Psoas muscle (tissue), 8 donors: ENCODE measurements around the gene USP5. TPM values are rescaled to one million over a fixed set of nuclear protein-coding genes. Genes with fewer than 3 reads are reported as not detected.

Experiments used
- ATAC-seq, 4 donors: fragments of 200-7000 bp; cut with Tn5 transposase; one replicate each; pipeline ENCODE4 v1.9.1; 2020; ENCODE audit warnings: moderate library complexity in 3 of 4, mild to moderate bottlenecking in 2 of 4
- DNase-seq, 2 donors: peaks; one replicate each; pipeline ENCODE4 v3.0.0-alpha.2; 2020
- H3K27ac ChIP-seq: fragments of 200-600 bp; one replicate; pipeline ENCODE4 v1.8.0; 2022
- H3K27me3 ChIP-seq, 3 donors: fragments of 200-600 bp in 1 of 3; one replicate each; pipeline versions ENCODE4 v1.6.1 to v1.8.0; 2013 to 2022; ENCODE audit warnings: low read length in 2 of 3, mild to moderate bottlenecking in 2 of 3, moderate library complexity in 1 of 3; ENCODE audit not compliant: insufficient read depth in 3 of 3
- H3K36me3 ChIP-seq, 2 donors: fragments of 200-600 bp in 1 of 2; one replicate each; pipeline versions ENCODE4 v1.6.1 to v1.8.0; 2013 to 2022; ENCODE audit warnings: low read depth in 1 of 2, mild to moderate bottlenecking in 1 of 2, moderate library complexity in 1 of 2; ENCODE audit not compliant: insufficient read depth in 1 of 2
- H3K4me1 ChIP-seq: fragments of 200-600 bp; one replicate; pipeline ENCODE4 v1.8.0; 2022
- H3K4me3 ChIP-seq: fragments of 200-600 bp; one replicate; pipeline ENCODE4 v1.8.0; 2022; ENCODE audit warnings: mild to moderate bottlenecking
- H3K9me3 ChIP-seq: fragments of 200-600 bp; one replicate; pipeline ENCODE4 v1.8.0; 2022
- CTCF ChIP-seq: fragments of 200-600 bp; IDR thresholded peaks from one replicate; pipeline ENCODE4 v1.8.0; 2022; ENCODE audit warnings: antibody characterized with exemption
- WGBS, 3 donors: extraction: QIAGEN DNeasy Blood & Tissue Kit; methylation state at CpG; one replicate each; pipeline versions ENCODE4 v1.1.6 to v1.1.7; 2013; 5-methylcytosine and 5-hydroxymethylcytosine counted together
- intact Hi-C, 2 donors: fragments of 100-400 bp; cut with DNase I; formaldehyde crosslinking; loops; one replicate each; pipeline versions ENCODE4 v1.11.0 to v1.14.2; 2022
- polyA plus RNA-seq, 3 donors: library from polyadenylated mRNA; stranded (reverse); fragments of 200-250 nt; gene quantifications; one replicate each; pipeline ENCODE4 v1.2.3, GENCODE V29; 2013
- total RNA-seq, 4 donors: library from RNA; stranded (reverse); fragmentation: NEBNext Ultra II Directional in 2 of 4; extraction: Animal tissue kit (Norgen Biotek cat#: 25700) in 2 of 4; gene quantifications; one replicate each; pipeline versions ENCODE4 v1.2.1 to v1.2.4, GENCODE V29; 2021 to 2023
- donor health status: healthy with polysubstance abuse.
- donor health status: DM: no; HTN: no; CAD: no; lungs with moderate emphysema.
- donor health status: Bipolar disorder and iron deficiency.
- donor health status: healthy.
- donor health status: DM: yes; HTN: yes; CAD: no.
- donor health status: DM: no; HTN: no; CAD: no.
- donor health status: DM: no; HTN: no; CAD: no.
- donor health status: DM: yes; HTN: yes; CAD: no.

USP5 gene
- total and polyA plus RNA-seq, 7 donors: 43.1 to 127 (median 98.1) TPM

GRCh38 chr12:6822426-6823135 lies 29.4 kb upstream of the USP5 start:
- TF ChIP-seq CTCF: no peak
- DNase-seq (no peak), ATAC-seq (no peak)
- Histone ChIP-seq H3K9me3 (no peaks in the 10 kb centered on the region), H3K4me3 (peak overlapping the region; percentile 60), H3K4me1 (peaks cover 3% of the 10 kb centered on the region), H3K27me3 (peaks cover 0 to 58% (median 11%) of the 10 kb centered on the region in 3 donors), H3K27ac (no peak overlapping the region), H3K36me3 (no peaks in the 10 kb centered on the region)
- intact Hi-C loops: loop anchor here in 1 of 2 donors (10.0 kb wide), 1 partner anchor 68 kb away; the partner anchor contains the start of gene MLF2
- WGBS, 3 donors: 65 to 70% (median 65%) methylated on average over 7 of the region's 7 CpGs

DNA sequence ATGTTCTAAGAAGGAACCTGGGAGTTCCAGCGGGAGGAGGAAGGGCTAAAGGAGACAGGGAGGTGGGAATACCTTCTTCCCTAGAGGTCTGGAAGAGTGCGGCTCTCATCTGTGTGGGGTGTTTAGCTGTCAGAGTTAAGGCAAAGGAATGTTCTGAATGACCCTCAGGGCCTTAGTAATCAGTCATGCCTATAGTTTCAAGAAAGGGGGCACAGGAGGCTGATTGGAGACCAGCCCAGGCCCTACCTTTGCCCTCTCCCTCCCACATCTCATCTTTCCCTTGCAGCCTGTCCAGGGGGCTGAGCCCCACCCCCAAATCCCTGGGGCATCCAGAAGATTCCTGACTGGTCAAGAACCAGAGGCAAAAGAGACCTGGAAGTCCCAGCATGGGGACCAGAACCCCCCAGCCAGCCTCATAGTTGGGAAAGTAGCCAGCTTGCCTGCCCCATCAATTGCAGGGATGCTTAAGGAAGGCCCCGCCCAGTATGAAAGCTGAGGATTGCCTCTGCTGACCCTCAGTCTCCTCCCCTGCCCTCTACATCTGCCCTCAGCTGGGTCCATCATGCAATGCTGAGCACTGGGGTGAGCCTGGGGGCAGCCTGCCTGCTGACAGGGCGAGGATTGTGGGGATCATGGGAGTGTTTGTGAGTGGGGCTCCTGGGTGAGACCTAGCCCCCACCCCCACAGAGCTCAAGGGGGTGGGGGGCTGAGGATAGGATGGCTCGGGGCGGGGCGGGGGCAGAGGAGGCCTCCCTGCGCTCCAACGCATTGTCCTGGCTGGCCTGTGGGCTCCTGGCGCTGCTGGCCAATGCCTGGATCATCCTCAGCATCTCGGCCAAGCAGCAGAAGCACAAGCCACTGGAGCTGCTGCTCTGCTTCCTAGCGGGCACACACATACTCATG lies 28.5 kb upstream of the USP5 start:
- no peak for ATAC-seq
- no peak for DNase-seq
- WGBS, 3 donors: 72 to 79% (median 78%) methylated on average over 12 of the region's 12 CpGs
- TF ChIP-seq CTCF: no peak
- H3K4me3 ChIP-seq: no peak overlapping the region
- intact Hi-C loops: loop anchor here in 1 of 2 donors (10.0 kb wide), 1 partner anchor 69 kb away; the partner anchor contains the start of gene MLF2
- peaks cover 0 to 60% (median 11%) of the 10 kb centered on the region in 3 donors for H3K27me3 ChIP-seq
- H3K9me3 ChIP-seq: no peaks in the 10 kb centered on the region
- H3K36me3 ChIP-seq: no peaks in the 10 kb centered on the region
- no peak overlapping the region for H3K27ac ChIP-seq
- peaks cover 3% of the 10 kb centered on the region for H3K4me1 ChIP-seq

DNA sequence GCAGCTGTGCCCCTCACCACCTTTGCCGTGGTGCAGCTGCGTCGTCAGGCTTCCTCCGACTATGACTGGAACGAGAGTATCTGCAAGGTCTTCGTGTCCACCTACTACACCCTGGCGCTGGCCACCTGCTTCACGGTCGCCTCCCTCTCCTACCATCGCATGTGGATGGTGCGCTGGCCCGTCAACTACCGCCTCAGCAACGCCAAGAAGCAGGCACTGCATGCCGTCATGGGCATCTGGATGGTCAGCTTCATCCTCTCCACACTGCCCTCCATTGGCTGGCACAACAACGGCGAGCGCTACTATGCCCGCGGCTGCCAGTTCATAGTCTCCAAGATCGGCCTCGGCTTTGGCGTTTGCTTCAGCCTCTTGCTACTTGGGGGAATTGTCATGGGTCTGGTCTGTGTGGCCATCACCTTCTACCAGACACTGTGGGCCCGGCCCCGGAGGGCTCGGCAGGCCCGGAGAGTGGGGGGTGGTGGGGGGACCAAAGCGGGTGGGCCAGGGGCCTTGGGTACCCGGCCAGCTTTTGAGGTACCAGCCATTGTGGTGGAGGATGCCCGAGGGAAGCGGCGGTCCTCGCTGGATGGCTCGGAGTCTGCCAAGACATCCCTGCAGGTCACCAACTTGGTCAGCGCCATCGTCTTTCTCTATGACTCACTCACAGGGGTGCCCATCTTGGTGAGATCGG lies 27.7 kb upstream of the USP5 start:
- Histone ChIP-seq H3K27ac (no peak overlapping the region), H3K4me3 (no peak overlapping the region), H3K9me3 (no peaks in the 10 kb centered on the region), H3K27me3 (peaks cover 0 to 68% (median 17%) of the 10 kb centered on the region in 3 donors), H3K36me3 (no peaks in the 10 kb centered on the region), H3K4me1 (peaks cover 3% of the 10 kb centered on the region)
- intact Hi-C loops: loop anchor here in 1 of 2 donors (10.0 kb wide), 1 partner anchor 69 kb away; the partner anchor contains the start of gene MLF2
- no peak for TF ChIP-seq CTCF
- ATAC-seq (no peak), DNase-seq (no peak)
- WGBS, 3 donors: 73 to 84% (median 82%) methylated on average over 32 to 37 of the region's 37 CpGs

- DNase-seq (no peak), ATAC-seq (no peak)
- Histone ChIP-seq H3K27me3 (peaks cover 0 to 73% (median 15%) of the 10 kb centered on the region in 3 donors), H3K36me3 (no peaks in the 10 kb centered on the region), H3K27ac (no peak overlapping the region), H3K4me1 (peaks cover 3% of the 10 kb centered on the region), H3K9me3 (no peaks in the 10 kb centered on the region), H3K4me3 (no peak overlapping the region)
- no peak for TF ChIP-seq CTCF
- intact Hi-C loops: loop anchor here (5.0 to 10.0 kb wide), 3 partner anchors 70 to 208 kb away; partner anchors contain the start of gene MLF2 (in 2 of the 2)
- 46 to 56% (median 46%) methylated on average over 12 of the region's 12 CpGs for WGBS, 3 donors
Measured at GRCh38 chr12:6824901-6825381, 27.0 kb upstream of the USP5 start.
